K562 (cell line): ENCODE measurements around the gene PIGT. TPM values are rescaled to one million over a fixed set of nuclear protein-coding genes. Genes with fewer than 3 reads are reported as not detected.

ENCODE experiments used
- ATAC-seq: fragments of 200-7000 bp; cut with Tn5 transposase; 3 replicates; pipeline ENCODE4 v1.9.1; 2020; ENCODE audit warnings: moderate library complexity
- BruUV-seq: library from RNA; stranded (reverse); fragments of 400-500 nt; replicated peaks from 2 replicates; lab custom pipeline; 2021; lab: Mats Ljungman, UMichigan
- CTCF ChIA-PET: fragments of 300-600 bp; formaldehyde crosslinking; extraction: SDS; loops from one replicate; lab custom pipeline; 2021; ENCODE audit warnings: low intra/inter-chr PET ratio; lab: Yijun Ruan, JAX
- POLR2A ChIA-PET: fragments of 300-600, 350-650 bp; sonication (Branson Sonifier 250); formaldehyde crosslinking; extraction: SDS; loops from one replicate; lab custom pipeline; 2021; ENCODE audit warnings: antibody characterized with exemption, inconsistent platforms; lab: Yijun Ruan, JAX
- DNase-seq, 4 experiments: peaks; one replicate each; pipeline versions ENCODE4 v3.0.0 to v3.0.0-alpha.2; 2011 to 2018; ENCODE audit warnings: low spot score in 3 of 4, mixed read lengths in 3 of 4; ENCODE audit errors: extremely low read depth in 1 of 4
- FAIRE-seq: peaks from 2 replicates; lab custom pipeline; 2011; peaks lifted over from hg19 to GRCh38; lab: Jason Lieb, UNC
- H2AFZ ChIP-seq: 2 replicates; pipeline ENCODE4 v1.6.0; 2011; ENCODE audit warnings: low read depth, low read length, control low read depth, inconsistent platforms
- H3K27ac ChIP-seq: fragments of 200-600 bp; 3 replicates; pipeline ENCODE4 v1.8.0; 2011; ENCODE audit warnings: low read depth, mild to moderate bottlenecking, control low read depth, inconsistent platforms, low read length, moderate library complexity, mixed read lengths; ENCODE audit errors: extremely low read depth
- H3K27me3 ChIP-seq, 2 experiments: fragments of 300-600 bp in 1 of 2; 2 replicates in 1 of 2; 3 replicates in 1 of 2; pipeline versions ENCODE4 v1.6.0 to v1.8.0; 2011; ENCODE audit warnings: inconsistent platforms in 2 of 2, low read length in 2 of 2, mild to moderate bottlenecking in 1 of 2, mixed read lengths in 1 of 2, moderate library complexity in 1 of 2; ENCODE audit not compliant: control insufficient read depth in 2 of 2, insufficient read depth in 2 of 2
- H3K36me3 ChIP-seq: fragments of 300-600 bp; 3 replicates; pipeline ENCODE4 v1.8.0; 2011; ENCODE audit warnings: mild to moderate bottlenecking, low read length, inconsistent platforms; ENCODE audit not compliant: control insufficient read depth, insufficient read depth
- H3K4me1 ChIP-seq, 2 experiments: fragments of 200-600 bp in 1 of 2; replicated peaks in 1 of 2; 2 replicates in 1 of 2; 3 replicates in 1 of 2; pipeline versions ENCODE4 v1.5.1 to v1.8.0; 2011; ENCODE audit warnings: inconsistent platforms in 2 of 2, low read length in 2 of 2, mild to moderate bottlenecking in 1 of 2, mixed read lengths in 1 of 2, moderate library complexity in 1 of 2; ENCODE audit not compliant: control insufficient read depth in 2 of 2, insufficient read depth in 2 of 2
- H3K4me2 ChIP-seq: 2 replicates; pipeline ENCODE4 v1.6.1; 2011; ENCODE audit warnings: low read length, control low read depth, inconsistent platforms, mixed read lengths; ENCODE audit not compliant: insufficient read depth
- H3K4me3 ChIP-seq: fragments of 200-600 bp; sonication (generic), shearing (Covaris generic); 2 replicates; pipeline ENCODE4 v1.5.1; 2016; ENCODE audit warnings: control low read depth, inconsistent platforms
- H3K79me2 ChIP-seq: fragments of 200-600 bp; 3 replicates; pipeline ENCODE4 v1.8.0; 2011; ENCODE audit warnings: low read length, inconsistent platforms; ENCODE audit not compliant: control insufficient read depth, insufficient read depth
- H3K9ac ChIP-seq, 2 experiments: 2 replicates each; pipeline versions ENCODE4 v1.6.0 to v1.6.1; 2011; ENCODE audit warnings: low read depth in 2 of 2, low read length in 2 of 2, control low read depth in 1 of 2, inconsistent platforms in 1 of 2, mild to moderate bottlenecking in 1 of 2, mixed read lengths in 1 of 2; ENCODE audit not compliant: insufficient read depth in 1 of 2
- H3K9me1 ChIP-seq: one replicate; pipeline ENCODE4 v1.6.0; 2011; ENCODE audit warnings: inconsistent platforms, mild to moderate bottlenecking, low read length, moderate library complexity; ENCODE audit not compliant: control insufficient read depth, insufficient read depth
- H3K9me3 ChIP-seq: replicated peaks from 2 replicates; pipeline ENCODE4 v1.5.1; 2011; ENCODE audit warnings: low read depth, low read length, inconsistent platforms; ENCODE audit not compliant: control insufficient read depth, insufficient read depth
- H4K20me1 ChIP-seq: replicated peaks from 2 replicates; pipeline ENCODE4 v1.6.1; 2011; ENCODE audit warnings: low read length, inconsistent platforms, mixed read lengths; ENCODE audit not compliant: control insufficient read depth, insufficient read depth
- ADNP ChIP-seq: fragments of 200-800 bp; sonication (Bioruptor generic); IDR thresholded peaks from 2 replicates; pipeline ENCODE4 v1.6.1; 2016; ENCODE audit warnings: missing genetic modification characterization, missing compliant biosample characterization
- CREM ChIP-seq: IDR thresholded peaks from 2 replicates; pipeline ENCODE4 v1.6.1; 2014; ENCODE audit warnings: antibody characterized with exemption, low read depth
- CTCF ChIP-seq, 3 experiments: IDR thresholded peaks in 2 of 3; conservative IDR thresholded peaks in 1 of 3; 2 replicates each; pipeline ENCODE4 v1.5.1; 2011 to 2012; ENCODE audit warnings: low read length in 3 of 3, mild to moderate bottlenecking in 3 of 3, control low read depth in 2 of 3, improper control_type of control experiment in 1 of 3, inconsistent platforms in 1 of 3, low read depth in 1 of 3, mixed read lengths in 1 of 3, moderate library complexity in 1 of 3; ENCODE audit not compliant: insufficient read depth in 2 of 3
- FOS ChIP-seq: IDR thresholded peaks from 3 replicates; pipeline ENCODE4 v1.6.1; 2011; ENCODE audit not compliant: insufficient read length; ENCODE audit errors: extremely low read depth
- RAD21 ChIP-seq, 2 experiments: fragments of 250-450 bp in 1 of 2; fragments of 450-650 bp in 1 of 2; sonication (Bioruptor Pico) in 1 of 2; formaldehyde crosslinking in 1 of 2; IDR thresholded peaks in 1 of 2; conservative IDR thresholded peaks in 1 of 2; 2 replicates each; pipeline versions ENCODE4 v1.4.0 to v1.8.0; 2020 to 2022; ENCODE audit warnings: mild to moderate bottlenecking in 2 of 2, moderate library complexity in 1 of 2
- RAD51 ChIP-seq: fragments of 450-650 bp; IDR thresholded peaks from 2 replicates; pipeline ENCODE4 v1.7.1; 2016; ENCODE audit warnings: low read depth, mild to moderate bottlenecking, borderline replicate concordance
- RBM25 ChIP-seq: fragments of 200-400 bp; formaldehyde crosslinking; IDR thresholded peaks from 2 replicates; pipeline ENCODE4 v1.6.1; 2018; ENCODE audit warnings: low read length, low read depth, moderate library complexity; ENCODE audit not compliant: severe bottlenecking
- RCOR1 ChIP-seq, 2 experiments: IDR thresholded peaks; 2 replicates each; pipeline ENCODE4 v1.6.1; 2012; ENCODE audit warnings: low read depth in 2 of 2, low read length in 2 of 2, borderline replicate concordance in 1 of 2, improper control_type of control experiment in 1 of 2
- SIN3B ChIP-seq: fragments of 450-650 bp; IDR thresholded peaks from 2 replicates; pipeline ENCODE4 v1.6.1; 2017; ENCODE audit warnings: low read depth, mild to moderate bottlenecking, moderate library complexity
- SMC3 ChIP-seq: conservative IDR thresholded peaks from 2 replicates; pipeline ENCODE4 v1.6.1; 2011; ENCODE audit warnings: low read depth, low read length, improper control_type of control experiment; ENCODE audit not compliant: insufficient read depth
- ZC3H4 ChIP-seq: sonication (generic); formaldehyde crosslinking; IDR thresholded peaks from 2 replicates; pipeline ENCODE4 v1.9.0; 2021; ENCODE audit warnings: missing genetic modification reagents, borderline replicate concordance
- WGBS: fragments of 100-300 bp; shearing (Covaris generic); methylation state at CpG from one replicate; pipeline ENCODE4 v1.1.6; 2016; ENCODE audit warnings: low coverage, mixed read lengths; ENCODE audit not compliant: insufficient coverage; ENCODE audit errors: missing lambda C conversion rate; 5-methylcytosine and 5-hydroxymethylcytosine counted together
- in situ Hi-C: fragments of 300-500 bp; cut with MboI; formaldehyde crosslinking; loops from 4 replicates; pipeline ENCODE4 v1.15.0; 2018; ENCODE audit warnings: inconsistent platforms, mixed read lengths
- intact Hi-C: fragments of 100-400 bp; cut with micrococcal nuclease; formaldehyde crosslinking; loops from 2 replicates; pipeline ENCODE4 v1.14.2; 2022
- polyA plus RNA-seq, 8 experiments: library from polyadenylated mRNA; depleted of rRNA in 4 of 8; stranded (reverse) in 5 of 8; unstranded in 3 of 8; fragments of >200 nt; fragmentation: Nextera tagmentation in 2 of 8; fragmentation: Illumina TruSeq in 1 of 8; extraction: Ambion mirVana in 2 of 8; extraction: Trizol in 1 of 8; gene quantifications; 2 replicates each; pipeline versions ENCODE4 v1.2.1 to v1.2.3, GENCODE V29; 2011 to 2014; ENCODE audit warnings: inconsistent platforms in 1 of 8, missing spikeins in 1 of 8
- total RNA-seq, 7 experiments: library from RNA; depleted of rRNA in 6 of 7; stranded (reverse); fragments of >200 nt in 6 of 7; fragmentation: Illumina TruSeq in 2 of 7; extraction: Trizol in 2 of 7; gene quantifications; 2 replicates each; pipeline versions ENCODE4 v1.2.1 to v1.2.3, GENCODE V29; 2011 to 2021; ENCODE audit warnings: low replicate concordance in 1 of 7

Gene PIGT
- total and polyA plus RNA-seq, 9 of the 15 experiments (the other 6 are each of a cell fraction or from before 2014, with no cell fraction given): 14.6 to 108 (median 46.9) TPM

DNA sequence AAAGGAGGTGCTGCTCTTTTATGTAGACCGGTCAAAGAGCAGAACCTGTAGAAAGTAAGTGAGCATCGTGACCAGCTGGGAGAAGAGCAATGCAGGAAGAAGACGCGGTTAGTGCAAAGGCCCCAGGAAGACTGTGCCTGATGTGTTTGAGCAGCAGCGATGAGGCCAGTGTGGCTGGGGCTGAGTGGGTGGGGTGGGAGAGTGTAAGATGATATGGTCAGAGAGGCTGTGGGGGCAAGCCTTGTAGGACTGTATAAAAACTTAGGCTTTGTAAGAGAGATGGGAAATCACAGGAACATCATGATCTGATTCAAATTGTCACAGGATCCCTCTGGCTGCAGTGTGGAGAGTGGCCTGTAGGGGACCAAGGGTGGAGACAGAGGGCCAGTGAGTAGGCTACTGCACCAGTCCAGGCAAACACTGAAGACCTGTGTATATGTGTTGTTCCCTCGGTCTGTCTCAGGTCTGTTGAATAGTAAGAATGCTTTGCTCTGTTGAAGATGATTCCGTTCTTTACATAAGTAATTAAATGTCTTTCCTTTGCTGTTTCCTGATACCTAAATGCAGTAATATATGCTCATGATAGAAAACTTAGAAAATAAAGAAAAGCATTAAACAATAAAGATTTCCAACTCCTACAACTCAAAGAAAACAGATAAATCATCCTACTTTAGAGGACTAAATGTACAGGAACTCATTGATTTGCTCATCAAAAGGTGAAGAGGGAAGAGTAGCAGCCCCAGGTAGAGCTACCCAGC, 30.0 kb downstream of the PIGT start:
- no peak overlapping the region for H2AFZ ChIP-seq
- POLR2A ChIA-PET: interaction anchor here (0.6 kb wide), 2 partner anchors 74 to 76 kb away, joined by 3 to 4 read pairs; no protein-coding TSS in a partner anchor
- CTCF ChIA-PET: interaction anchor here (0.6 to 1.3 kb wide), 3 partner anchors 12 to 126 kb away, joined by 3 to 6 read pairs (median 4); no protein-coding TSS in a partner anchor
- WGBS: 0% methylated on average over 7 of the region's 7 CpGs
- TF ChIP-seq RBM25: peak; percentile 59
- TF ChIP-seq CTCF (IDR thresholded peaks at IDR 0.05 in 2 of 3, conservative IDR thresholded peaks at IDR 0.05 in 1 of 3; ENCODE audit: insufficient read depth in 2 of 3, low read depth in 1 of 3, low read length in 3 of 3): peak; percentile 61 to 74 (median 67)
- TF ChIP-seq ADNP (tag): no peak
- 0 out of 4 replicates have a peak, but pooled peaks of 1 of the 2 experiments have one; percentile 6 for TF ChIP-seq RAD21 (CRISPR knock-in tag; conservative IDR thresholded peaks at IDR 0.05 in 1 of 2, IDR thresholded peaks at IDR 0.05 in 1 of 2)
- TF ChIP-seq RCOR1 (IDR thresholded peaks at IDR 0.05; ENCODE audit: borderline replicate concordance in 1 of 2, low read depth in 2 of 2, low read length in 2 of 2): 0 out of 4 replicates have a peak, but pooled peaks of 1 of the 2 experiments have one; percentile 14
- no peak for TF ChIP-seq RAD51
- TF ChIP-seq ZC3H4 (CRISPR knock-in tag): no peak
- TF ChIP-seq CREM: no peak
- TF ChIP-seq FOS: no peak
- TF ChIP-seq SIN3B: no peak
- 0 out of 2 replicates have a peak, but pooled peaks have one; percentile 13 for TF ChIP-seq SMC3
- ATAC-seq (peak; percentile 95), DNase-seq (peak; percentile 62 to 74 (median 68)), FAIRE-seq (peak; percentile 89)
- H4K20me1 ChIP-seq: no peaks in the 10 kb centered on the region
- no peak overlapping the region for H3K27ac ChIP-seq
- no TSS peak for BruUV-seq
- H3K79me2 ChIP-seq: no peaks in the 10 kb centered on the region
- in situ Hi-C loops: no loop called here
- no peaks in the 10 kb centered on the region for H3K4me1 ChIP-seq
- intact Hi-C loops: no loop called here
- H3K9me1 ChIP-seq: no peaks in the 10 kb centered on the region
- H3K27me3 ChIP-seq: peaks cover 4 to 19% of the 10 kb centered on the region in 2 experiments; a peak in 4 of 5 replicates
- H3K9me3 ChIP-seq: no peaks in the 10 kb centered on the region
- H3K4me3 ChIP-seq: no peak overlapping the region
- H3K36me3 ChIP-seq: no peaks in the 10 kb centered on the region
- H3K4me2 ChIP-seq: no peak overlapping the region
- H3K9ac ChIP-seq: no peak overlapping the region
